ENCODE measurements around the gene NPHP4.

DNA sequence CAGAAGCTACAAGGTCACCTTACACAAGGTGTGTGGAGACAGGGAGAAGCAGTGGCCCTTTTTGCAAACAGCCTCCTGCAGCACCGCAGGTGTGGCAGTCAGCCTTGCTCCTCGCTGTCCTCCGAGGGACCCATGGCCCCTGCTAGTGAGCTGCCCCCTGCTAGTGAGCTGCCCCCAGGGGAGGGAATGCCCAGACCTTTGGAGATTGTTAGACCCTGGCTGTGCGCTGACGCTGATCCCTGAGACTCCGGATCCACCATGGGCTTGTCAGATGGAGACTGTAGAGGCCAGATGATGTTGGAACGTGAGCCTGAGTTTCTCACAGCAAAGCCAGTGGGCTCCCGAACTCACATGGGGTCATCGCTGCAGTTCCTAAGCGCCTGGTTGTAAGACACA, 172.2 kb downstream of the NPHP4 start:
- TF ChIP-seq, protein P1, sequence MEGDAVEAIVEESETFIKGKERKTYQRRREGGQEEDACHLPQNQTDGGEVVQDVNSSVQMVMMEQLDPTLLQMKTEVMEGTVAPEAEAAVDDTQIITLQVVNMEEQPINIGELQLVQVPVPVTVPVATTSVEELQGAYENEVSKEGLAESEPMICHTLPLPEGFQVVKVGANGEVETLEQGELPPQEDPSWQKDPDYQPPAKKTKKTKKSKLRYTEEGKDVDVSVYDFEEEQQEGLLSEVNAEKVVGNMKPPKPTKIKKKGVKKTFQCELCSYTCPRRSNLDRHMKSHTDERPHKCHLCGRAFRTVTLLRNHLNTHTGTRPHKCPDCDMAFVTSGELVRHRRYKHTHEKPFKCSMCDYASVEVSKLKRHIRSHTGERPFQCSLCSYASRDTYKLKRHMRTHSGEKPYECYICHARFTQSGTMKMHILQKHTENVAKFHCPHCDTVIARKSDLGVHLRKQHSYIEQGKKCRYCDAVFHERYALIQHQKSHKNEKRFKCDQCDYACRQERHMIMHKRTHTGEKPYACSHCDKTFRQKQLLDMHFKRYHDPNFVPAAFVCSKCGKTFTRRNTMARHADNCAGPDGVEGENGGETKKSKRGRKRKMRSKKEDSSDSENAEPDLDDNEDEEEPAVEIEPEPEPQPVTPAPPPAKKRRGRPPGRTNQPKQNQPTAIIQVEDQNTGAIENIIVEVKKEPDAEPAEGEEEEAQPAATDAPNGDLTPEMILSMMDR (IDR thresholded peaks at IDR 0.05), result no peak
- TF ChIP-seq POLR2A (IDR thresholded peaks at IDR 0.05), result no peak

Measured in right lobe of liver (tissue), 4 donors.